ENCODE measurements around the gene CELF1.
"Not testable (repeated sequence)": the region's sequence is repeated elsewhere in the genome, so short reads cannot be mapped to it uniquely, and the experiment has no call there.

Gene CELF1

GRCh38 chr11:47565340-47566148, 12.6 kb upstream of the CELF1 start, which contains the start of gene PTPMT1:
Gene PTPMT1, plus strand, starts transcription at chr11:47565599. Its CDS starts 24 bp downstream, at chr11:47565623.
- H3K36me3 Mint-ChIP-seq: peaks cover 2 to 5% of the 10 kb centered on the region in 2 donors
- peak; percentile 73 for DNase-seq
- no peaks in the 10 kb centered on the region for H3K27me3 Mint-ChIP-seq
- H3K27ac Mint-ChIP-seq: peak within 1 kb of the TSS; percentile 89
- peak within 1 kb of the TSS; percentile 87 to 96 for H3K4me3 Mint-ChIP-seq
- H3K9me3 Mint-ChIP-seq: no peaks in the 10 kb centered on the region
- H3K4me1 Mint-ChIP-seq: peaks cover 8 to 20% of the 10 kb centered on the region in 2 donors
- ATAC-seq (replicated peaks): peak; percentile 96 to 97

GRCh38 chr11:47564933-47565339, 12.0 kb upstream of the CELF1 start:
- H3K27ac Mint-ChIP-seq: peak overlapping the region; percentile 89
- H3K27me3 Mint-ChIP-seq: no peaks in the 10 kb centered on the region
- ATAC-seq (replicated peaks) (peak; percentile 6 to 19), DNase-seq (no peak)
- peaks cover 2 to 10% of the 10 kb centered on the region in 2 donors for H3K36me3 Mint-ChIP-seq
- no peaks in the 10 kb centered on the region for H3K9me3 Mint-ChIP-seq
- peak overlapping the region; percentile 87 to 96 for H3K4me3 Mint-ChIP-seq
- H3K4me1 Mint-ChIP-seq: peaks cover 8 to 20% of the 10 kb centered on the region in 2 donors

GRCh38 chr11:47564366-47564765, 11.4 kb upstream of the CELF1 start:
- not testable (repeated sequence) for H3K27ac Mint-ChIP-seq; H3K9me3 Mint-ChIP-seq; DNase-seq; ATAC-seq (replicated peaks); H3K36me3 Mint-ChIP-seq; H3K27me3 Mint-ChIP-seq
- peaks cover 8 to 20% of the 10 kb centered on the region in 2 donors for H3K4me1 Mint-ChIP-seq
- peak overlapping the region; percentile 13 to 57 for H3K4me3 Mint-ChIP-seq

GRCh38 chr11:47562393-47562792, 9.5 kb upstream of the CELF1 start:
- H3K36me3 Mint-ChIP-seq; H3K27me3 Mint-ChIP-seq; H3K9me3 Mint-ChIP-seq; DNase-seq; H3K27ac Mint-ChIP-seq; H3K4me3 Mint-ChIP-seq; ATAC-seq (replicated peaks): not testable (repeated sequence)
- H3K4me1 Mint-ChIP-seq: peaks cover 8 to 20% of the 10 kb centered on the region in 2 donors

GRCh38 chr11:47560426-47560825, 7.5 kb upstream of the CELF1 start:
- ATAC-seq (replicated peaks): no peak
- Mint-ChIP-seq H3K36me3 (peaks cover 2 to 5% of the 10 kb centered on the region in 2 donors), H3K4me3 (no peak overlapping the region), H3K27me3 (no peaks in the 10 kb centered on the region), H3K9me3 (no peaks in the 10 kb centered on the region), H3K27ac (no peak overlapping the region), H3K4me1 (peaks cover 6 to 14% of the 10 kb centered on the region in 2 donors)
- DNase-seq: no peak

GRCh38 chr11:47558695-47559094, 5.8 kb upstream of the CELF1 start:
- no peak for ATAC-seq (replicated peaks)

GRCh38 chr11:47557004-47557403, 4.1 kb upstream of the CELF1 start:
- not testable (repeated sequence) for ATAC-seq (replicated peaks); H3K27ac Mint-ChIP-seq; H3K9me3 Mint-ChIP-seq; H3K27me3 Mint-ChIP-seq; DNase-seq; H3K4me3 Mint-ChIP-seq
- Mint-ChIP-seq H3K4me1 (peaks cover 5 to 13% of the 10 kb centered on the region in 2 donors), H3K36me3 (peaks cover 5 to 10% of the 10 kb centered on the region in 2 donors)

More at GRCh38 chr11:47558695-47559094, 5.8 kb upstream of the CELF1 start:
- Mint-ChIP-seq H3K27ac (no peak overlapping the region), H3K36me3 (peaks cover 1 to 5% of the 10 kb centered on the region in 2 donors), H3K4me3 (no peak overlapping the region), H3K27me3 (no peaks in the 10 kb centered on the region), H3K9me3 (no peaks in the 10 kb centered on the region), H3K4me1 (peaks cover 2 to 13% of the 10 kb centered on the region in 2 donors)
- no peak for DNase-seq

- peak overlapping the region; percentile 89 to 97 for H3K4me3 Mint-ChIP-seq
- no peaks in the 10 kb centered on the region for H3K27me3 Mint-ChIP-seq
- DNase-seq: no peak
- peaks cover 10 to 21% of the 10 kb centered on the region in 2 donors for H3K36me3 Mint-ChIP-seq
- peak; percentile 46 to 49 for ATAC-seq (replicated peaks)
- H3K4me1 Mint-ChIP-seq: peaks cover 19 to 38% of the 10 kb centered on the region in 2 donors
- no peaks in the 10 kb centered on the region for H3K9me3 Mint-ChIP-seq
- peak overlapping the region; percentile 92 for H3K27ac Mint-ChIP-seq
Measured at GRCh38 chr11:47553406-47553743, 443 bp upstream of the CELF1 start.

GRCh38 chr11:47552056-47552565, 821 bp downstream of the CELF1 start:
- DNase-seq (peak; percentile 6), ATAC-seq (replicated peaks) (peak; percentile 3)
- Mint-ChIP-seq H3K4me3 (peak overlapping the region; percentile 97 to 98), H3K36me3 (peaks cover 13 to 25% of the 10 kb centered on the region in 2 donors), H3K27ac (peak overlapping the region; percentile 99), H3K4me1 (peaks cover 21 to 50% of the 10 kb centered on the region in 2 donors), H3K9me3 (no peaks in the 10 kb centered on the region), H3K27me3 (no peaks in the 10 kb centered on the region)

- DNase-seq (no peak), ATAC-seq (replicated peaks) (no peak)
- Mint-ChIP-seq H3K4me1 (peaks cover 23 to 51% of the 10 kb centered on the region in 2 donors), H3K9me3 (no peaks in the 10 kb centered on the region), H3K36me3 (peaks cover 14 to 25% of the 10 kb centered on the region in 2 donors), H3K27ac (peak overlapping the region; percentile 81), H3K27me3 (no peaks in the 10 kb centered on the region), H3K4me3 (peak overlapping the region; percentile 97 to 98)
Measured at GRCh38 chr11:47551086-47551485, 1.8 kb downstream of the CELF1 start.

- no peak for ATAC-seq (replicated peaks)
- Mint-ChIP-seq H3K27ac (no peak overlapping the region), H3K4me3 (peak overlapping the region; percentile 97 to 98), H3K9me3 (no peaks in the 10 kb centered on the region), H3K27me3 (no peaks in the 10 kb centered on the region), H3K36me3 (peaks cover 14 to 25% of the 10 kb centered on the region in 2 donors), H3K4me1 (peaks cover 23 to 51% of the 10 kb centered on the region in 2 donors)
- DNase-seq: no peak
Measured at GRCh38 chr11:47550288-47551047, 2.5 kb downstream of the CELF1 start.

GRCh38 chr11:47546274-47546673, 6.7 kb downstream of the CELF1 start:
- H3K4me3 Mint-ChIP-seq; H3K9me3 Mint-ChIP-seq; ATAC-seq (replicated peaks); H3K27ac Mint-ChIP-seq; DNase-seq; H3K27me3 Mint-ChIP-seq: not testable (repeated sequence)
- peaks cover 19 to 64% of the 10 kb centered on the region in 2 donors for H3K4me1 Mint-ChIP-seq
- H3K36me3 Mint-ChIP-seq: peaks cover 10 to 16% of the 10 kb centered on the region in 2 donors

GRCh38 chr11:47545298-47545697, 7.6 kb downstream of the CELF1 start:
- Mint-ChIP-seq H3K9me3 (no peaks in the 10 kb centered on the region), H3K27ac (no peak overlapping the region), H3K27me3 (no peaks in the 10 kb centered on the region), H3K4me1 (peaks cover 24 to 64% of the 10 kb centered on the region in 2 donors), H3K4me3 (no peak overlapping the region), H3K36me3 (peaks cover 15 to 20% of the 10 kb centered on the region in 2 donors)
- ATAC-seq (replicated peaks): no peak
- DNase-seq: no peak

- no peaks in the 10 kb centered on the region for H3K27me3 Mint-ChIP-seq
- ATAC-seq (replicated peaks) (no peak), DNase-seq (no peak)
- no peak overlapping the region for H3K4me3 Mint-ChIP-seq
- no peaks in the 10 kb centered on the region for H3K9me3 Mint-ChIP-seq
- H3K27ac Mint-ChIP-seq: peak overlapping the region; percentile 80
- peaks cover 10 to 19% of the 10 kb centered on the region in 2 donors for H3K36me3 Mint-ChIP-seq
- H3K4me1 Mint-ChIP-seq: peaks cover 26 to 65% of the 10 kb centered on the region in 2 donors
Measured at GRCh38 chr11:47541070-47541469, 11.9 kb downstream of the CELF1 start.

Measured in stimulated activated naive B cell treated with anti-CD40 and anti-IgM and Interleukin-4, amounts not matched to agents 10 μg/mL and 1 μg/mL and 100 μg/mL, for 72 hours (primary cell).